Measurements from ENCODE around the gene CCL3.
A peak's percentile ranks its signal among the peaks of the same experiment; 100 is the strongest.
"Not testable (repeated sequence)": the region's sequence is repeated elsewhere in the genome, so short reads cannot be mapped to it uniquely, and the experiment has no call there.

Gene CCL3

GRCh38 chr17:36117505-36118382 lies 27.8 kb upstream of the CCL3 start:
- TF ChIP-seq, protein P1, sequence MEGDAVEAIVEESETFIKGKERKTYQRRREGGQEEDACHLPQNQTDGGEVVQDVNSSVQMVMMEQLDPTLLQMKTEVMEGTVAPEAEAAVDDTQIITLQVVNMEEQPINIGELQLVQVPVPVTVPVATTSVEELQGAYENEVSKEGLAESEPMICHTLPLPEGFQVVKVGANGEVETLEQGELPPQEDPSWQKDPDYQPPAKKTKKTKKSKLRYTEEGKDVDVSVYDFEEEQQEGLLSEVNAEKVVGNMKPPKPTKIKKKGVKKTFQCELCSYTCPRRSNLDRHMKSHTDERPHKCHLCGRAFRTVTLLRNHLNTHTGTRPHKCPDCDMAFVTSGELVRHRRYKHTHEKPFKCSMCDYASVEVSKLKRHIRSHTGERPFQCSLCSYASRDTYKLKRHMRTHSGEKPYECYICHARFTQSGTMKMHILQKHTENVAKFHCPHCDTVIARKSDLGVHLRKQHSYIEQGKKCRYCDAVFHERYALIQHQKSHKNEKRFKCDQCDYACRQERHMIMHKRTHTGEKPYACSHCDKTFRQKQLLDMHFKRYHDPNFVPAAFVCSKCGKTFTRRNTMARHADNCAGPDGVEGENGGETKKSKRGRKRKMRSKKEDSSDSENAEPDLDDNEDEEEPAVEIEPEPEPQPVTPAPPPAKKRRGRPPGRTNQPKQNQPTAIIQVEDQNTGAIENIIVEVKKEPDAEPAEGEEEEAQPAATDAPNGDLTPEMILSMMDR (IDR thresholded peaks at IDR 0.05; ENCODE audit: low read depth, low read length, missing control alignments): no peak
- DNase-seq (ENCODE audit: low read depth): peak; percentile 43
- H3K4me3 ChIP-seq (ENCODE audit: low read depth, low read length): no peak overlapping the region

DNA sequence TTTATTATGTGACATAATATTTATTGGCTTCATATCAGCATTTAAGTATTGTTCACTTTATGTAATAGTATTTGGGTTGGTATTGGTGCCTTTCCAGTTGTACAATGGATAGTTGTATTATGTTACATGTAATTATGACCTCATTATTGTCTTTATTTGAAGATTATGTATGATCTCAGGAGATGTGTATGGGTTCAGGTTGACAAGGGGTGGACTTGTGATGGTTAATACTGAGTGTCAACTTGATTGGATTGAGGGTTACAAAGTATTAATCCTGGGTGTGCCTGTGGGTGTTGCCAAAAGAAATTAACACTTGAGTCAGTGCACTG lies 25.7 kb upstream of the CCL3 start:
- DNase-seq (ENCODE audit: low read depth); H3K4me3 ChIP-seq (ENCODE audit: low read depth, low read length): not testable (repeated sequence)

DNA sequence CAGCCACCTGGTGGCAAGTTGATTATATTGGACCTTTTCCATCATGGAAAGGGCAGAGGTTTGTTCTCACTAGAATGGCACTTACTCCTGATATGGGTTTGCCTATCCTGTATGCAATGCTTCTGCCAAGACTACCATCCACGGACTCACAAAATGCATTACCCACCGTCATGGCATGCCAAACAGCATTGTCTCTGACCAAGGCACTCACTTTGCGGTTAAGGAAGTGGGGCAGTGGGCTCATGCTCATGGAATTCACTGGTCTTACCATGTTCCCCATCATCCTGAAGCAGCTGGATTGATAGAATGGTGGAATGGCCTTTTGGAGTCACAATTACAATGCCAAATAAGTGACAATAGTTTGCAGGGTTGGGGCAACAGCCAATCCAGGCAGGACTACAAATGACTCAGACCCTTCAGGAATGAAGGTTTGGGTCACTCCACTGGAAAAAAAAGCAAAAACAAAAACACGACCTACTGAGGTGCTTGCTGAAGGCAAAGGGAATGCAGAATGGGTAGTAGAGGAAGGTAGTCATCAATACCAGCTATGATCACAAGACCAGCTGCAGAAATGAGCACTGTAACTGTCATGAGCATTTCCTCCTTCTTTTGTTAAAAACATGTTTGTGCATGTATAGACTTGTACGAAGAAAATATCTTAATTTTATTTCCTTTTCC lies 25.2 kb upstream of the CCL3 start:
- DNase-seq (ENCODE audit: low read depth); H3K4me3 ChIP-seq (ENCODE audit: low read depth, low read length): not testable (repeated sequence)

GRCh38 chr17:36113131-36113530 lies 23.2 kb upstream of the CCL3 start:
- not testable (repeated sequence) for H3K4me3 ChIP-seq (ENCODE audit: low read depth, low read length); DNase-seq (ENCODE audit: low read depth)

DNA sequence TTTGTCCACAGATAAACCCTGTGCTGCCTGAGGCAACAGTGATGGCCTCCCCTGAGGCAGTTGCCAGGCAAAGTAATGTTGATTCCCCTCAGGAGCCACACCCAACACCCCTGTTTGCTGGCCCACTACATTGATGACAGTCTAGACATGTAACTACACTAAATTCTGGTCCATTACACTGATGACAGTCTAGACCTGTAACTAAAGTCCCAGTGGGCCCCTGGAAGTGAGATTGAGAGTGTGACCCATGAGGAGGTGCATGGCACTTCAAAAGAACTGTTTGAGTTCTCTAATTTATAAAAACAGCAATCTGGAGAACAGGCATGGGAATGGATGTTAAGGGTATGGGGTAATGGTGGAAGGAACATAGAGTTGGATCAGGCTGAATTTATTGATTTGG lies 22.6 kb upstream of the CCL3 start:
- TF ChIP-seq, protein P1 (IDR thresholded peaks at IDR 0.05; ENCODE audit: low read depth, low read length, missing control alignments): no peak
- no peak for DNase-seq (ENCODE audit: low read depth)
- H3K4me3 ChIP-seq (ENCODE audit: low read depth, low read length): no peak overlapping the region

- TF ChIP-seq, protein P1 (IDR thresholded peaks at IDR 0.05; ENCODE audit: low read depth, low read length, missing control alignments): no peak
- no peak for DNase-seq (ENCODE audit: low read depth)
- H3K4me3 ChIP-seq (ENCODE audit: low read depth, low read length): no peak overlapping the region
These were observed 21.1 kb upstream of the CCL3 start for GRCh38 chr17:36111068-36111490.

DNA sequence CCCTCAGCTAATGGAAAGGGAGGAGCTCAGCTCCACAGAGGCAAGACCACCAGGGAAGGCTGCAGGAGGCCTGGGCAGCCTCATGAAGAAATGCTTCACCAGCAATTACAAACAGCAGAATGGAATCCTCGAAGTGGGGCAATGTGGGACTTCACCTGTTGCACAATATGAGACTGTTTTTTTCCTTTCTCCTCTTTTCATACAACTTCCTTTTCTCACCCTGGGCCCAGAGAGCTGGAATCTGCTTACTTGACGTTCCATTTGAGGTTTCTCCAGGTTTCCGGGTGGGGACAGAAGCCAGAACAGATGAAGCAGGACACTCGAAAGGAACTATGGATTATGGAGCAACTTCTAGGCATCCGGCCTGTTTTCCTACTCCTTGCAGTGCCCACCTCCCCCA lies 18.3 kb upstream of the CCL3 start:
- not testable (repeated sequence) for H3K4me3 ChIP-seq (ENCODE audit: low read depth, low read length); DNase-seq (ENCODE audit: low read depth)

GRCh38 chr17:36107660-36108059 lies 17.7 kb upstream of the CCL3 start:
- TF ChIP-seq, protein P1 (IDR thresholded peaks at IDR 0.05; ENCODE audit: low read depth, low read length, missing control alignments): no peak
- no peak for DNase-seq (ENCODE audit: low read depth)
- no peak overlapping the region for H3K4me3 ChIP-seq (ENCODE audit: low read depth, low read length)

GRCh38 chr17:36106493-36106835 lies 16.5 kb upstream of the CCL3 start:
- H3K4me3 ChIP-seq (ENCODE audit: low read depth, low read length): no peak overlapping the region
- DNase-seq (ENCODE audit: low read depth): no peak
- TF ChIP-seq, protein P1 (IDR thresholded peaks at IDR 0.05; ENCODE audit: low read depth, low read length, missing control alignments): no peak

Data from GM12864 (cell line).